Measurements from ENCODE around the gene AKT1.

The AKT1 gene

DNA sequence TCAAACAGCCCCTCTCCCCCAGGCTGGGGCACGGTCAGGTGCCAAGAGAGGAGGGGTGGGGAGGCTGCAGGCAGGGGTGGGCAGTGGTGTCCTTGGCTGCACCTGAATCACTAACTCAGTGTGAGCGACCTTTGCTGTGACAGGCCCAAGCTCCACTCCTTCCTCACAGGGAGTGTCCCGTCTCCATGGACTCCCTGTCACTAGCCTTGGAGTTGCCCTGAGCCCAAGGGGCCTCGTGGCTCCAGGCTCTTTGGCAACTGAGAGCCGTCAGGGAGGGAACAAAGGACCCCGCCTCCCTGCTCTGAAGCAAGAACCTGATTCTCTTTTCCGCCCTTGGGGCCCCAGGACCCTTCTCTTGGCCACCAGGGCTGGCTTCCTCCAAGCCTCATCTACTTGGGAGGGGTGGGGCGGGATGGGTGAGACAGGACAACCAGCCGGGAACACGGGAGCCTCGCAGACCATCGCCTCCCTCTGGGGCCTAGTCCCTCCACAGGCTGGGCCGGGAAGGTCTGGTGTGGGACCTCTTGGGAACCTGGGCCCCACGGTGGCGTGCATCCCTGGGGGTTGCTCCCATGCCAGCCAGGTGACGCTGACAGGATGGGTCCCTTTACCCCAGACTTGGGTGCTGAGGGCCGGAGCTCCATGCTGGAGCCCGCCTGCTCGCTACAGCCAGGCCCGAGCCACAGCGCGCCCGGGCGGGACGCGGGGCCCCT lies 72.5 kb downstream of the AKT1 start:
- peak in 1 of 42 donors; percentile 54 for DNase-seq
- intact Hi-C loops (cut with DNase I) = no loop called here

DNA sequence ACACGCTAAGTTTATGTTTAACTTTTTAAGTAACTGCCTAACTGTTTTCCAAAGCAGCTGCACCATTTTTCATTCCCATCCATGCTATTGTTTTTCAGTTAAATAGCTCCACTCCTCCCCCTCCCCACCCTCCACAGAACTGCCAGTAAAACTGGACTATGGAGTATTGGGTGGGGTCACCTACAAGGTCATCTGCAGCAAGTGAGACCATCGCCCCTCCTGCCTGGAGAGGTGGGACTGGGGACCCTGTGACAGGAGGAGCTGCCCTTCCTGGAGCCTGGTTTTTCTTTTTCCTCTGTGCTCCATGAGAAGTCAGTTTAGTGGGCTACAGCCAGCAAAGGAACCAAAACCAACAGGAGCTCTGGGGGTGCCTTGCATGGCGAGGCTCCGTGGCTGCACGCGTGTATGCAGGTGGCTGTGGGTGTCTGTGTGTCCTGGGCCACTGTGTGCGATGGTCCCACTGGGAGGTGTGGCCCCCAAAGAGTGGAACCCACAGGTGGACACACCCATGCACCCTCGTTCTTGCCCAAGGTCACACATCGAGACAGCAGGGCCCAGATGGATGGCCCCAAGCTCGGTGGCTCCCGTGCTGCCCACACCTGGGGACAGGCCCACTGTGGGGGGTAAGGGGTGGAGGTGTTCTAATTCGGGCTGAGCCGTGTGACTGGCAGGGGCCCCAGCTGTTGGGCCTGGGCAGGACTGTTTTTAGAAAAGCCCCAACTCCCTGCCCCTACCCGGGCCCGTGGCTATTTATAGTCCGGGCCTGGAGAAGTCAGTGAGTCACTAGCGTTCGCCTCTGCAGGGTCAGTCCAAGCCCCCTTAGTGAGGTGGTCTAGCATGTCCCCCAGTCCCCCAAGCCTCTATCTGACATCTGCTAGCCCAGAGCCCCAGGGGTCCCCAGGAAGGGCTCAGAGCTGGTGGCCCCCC lies 73.8 kb downstream of the AKT1 start:
- DNase-seq = no peak
- intact Hi-C loops (cut with DNase I) = no loop called here

All from head of caudate nucleus (tissue), 42 donors.